WTC11 (cell line): ENCODE measurements around the gene FBXL13.

ENCODE experiments used
- CBFB ChIP-seq: sonication (generic); formaldehyde crosslinking; IDR thresholded peaks from 2 replicates; pipeline ENCODE4 v1.8.1; 2022; ENCODE audit warnings: mild to moderate bottlenecking, low read depth, missing genetic modification reagents
- CREB1 ChIP-seq: sonication (generic); formaldehyde crosslinking; IDR thresholded peaks from 2 replicates; pipeline ENCODE4 v1.8.0; 2023; ENCODE audit warnings: mild to moderate bottlenecking, missing genetic modification reagents
- CREM ChIP-seq: sonication (generic); formaldehyde crosslinking; IDR thresholded peaks from 2 replicates; pipeline ENCODE4 v1.8.1; 2022; ENCODE audit warnings: mild to moderate bottlenecking, missing genetic modification reagents, moderate library complexity
- FOXJ3 ChIP-seq: sonication (generic); formaldehyde crosslinking; IDR thresholded peaks from 2 replicates; pipeline ENCODE4 v1.9.0; 2021; ENCODE audit warnings: missing genetic modification reagents, mild to moderate bottlenecking, borderline replicate concordance
- FOXK1 ChIP-seq: sonication (generic); formaldehyde crosslinking; IDR thresholded peaks from 2 replicates; pipeline ENCODE4 v1.8.0; 2022; ENCODE audit warnings: mild to moderate bottlenecking, moderate library complexity, missing genetic modification reagents
- NR1H2 ChIP-seq: sonication (generic); formaldehyde crosslinking; IDR thresholded peaks from 2 replicates; pipeline ENCODE4 v1.9.0; 2021; ENCODE audit warnings: mild to moderate bottlenecking, moderate library complexity, missing genetic modification reagents
- SMAD3 ChIP-seq: sonication (generic); formaldehyde crosslinking; IDR thresholded peaks from 2 replicates; pipeline ENCODE4 v1.8.0; 2022; ENCODE audit warnings: missing genetic modification reagents, mild to moderate bottlenecking, borderline replicate concordance
- SMAD4 ChIP-seq: sonication (generic); formaldehyde crosslinking; IDR thresholded peaks from 2 replicates; pipeline ENCODE4 v1.8.0; 2022; ENCODE audit warnings: mild to moderate bottlenecking, missing genetic modification reagents
- SP1 ChIP-seq: sonication (generic); formaldehyde crosslinking; conservative IDR thresholded peaks from 2 replicates; pipeline ENCODE4 v1.8.1; 2022; ENCODE audit warnings: missing genetic modification reagents
- ZNF121 ChIP-seq: sonication (generic); formaldehyde crosslinking; IDR thresholded peaks from 2 replicates; pipeline ENCODE4 v1.8.0; 2023; ENCODE audit warnings: missing genetic modification reagents
- TF ChIP-seq, protein P1 (sequence below): fragments of 200-600 bp; IDR thresholded peaks from 2 replicates; pipeline ENCODE4 v1.8.0; 2022; ENCODE audit warnings: antibody characterized with exemption

DNA sequence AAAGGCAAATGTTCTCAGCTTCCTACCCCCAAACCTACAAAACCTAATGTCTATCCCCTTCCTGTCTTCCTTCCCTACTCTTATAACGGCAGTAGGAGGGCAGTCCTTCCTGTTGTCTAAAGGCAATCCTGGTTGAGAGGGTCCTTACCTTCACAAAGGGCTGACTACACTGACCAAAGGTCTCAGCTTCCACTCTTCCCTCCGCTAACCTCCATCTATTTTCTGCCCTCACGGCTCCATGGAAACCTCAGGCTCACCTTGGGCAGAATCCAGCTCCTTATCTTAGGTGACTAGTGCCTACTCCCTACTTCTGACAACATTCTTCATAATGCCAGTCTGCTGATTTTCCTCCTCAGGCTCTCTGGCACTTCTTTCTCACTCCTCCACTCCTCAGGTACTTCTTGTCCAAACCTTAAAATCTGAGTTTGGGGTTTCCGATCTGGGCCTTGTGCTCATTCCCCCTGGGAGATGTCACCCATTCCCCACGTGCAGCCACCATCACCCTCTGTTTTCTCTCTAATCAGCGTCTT lies 542 bp downstream of the FBXL13 start:
- TF ChIP-seq, protein P1, sequence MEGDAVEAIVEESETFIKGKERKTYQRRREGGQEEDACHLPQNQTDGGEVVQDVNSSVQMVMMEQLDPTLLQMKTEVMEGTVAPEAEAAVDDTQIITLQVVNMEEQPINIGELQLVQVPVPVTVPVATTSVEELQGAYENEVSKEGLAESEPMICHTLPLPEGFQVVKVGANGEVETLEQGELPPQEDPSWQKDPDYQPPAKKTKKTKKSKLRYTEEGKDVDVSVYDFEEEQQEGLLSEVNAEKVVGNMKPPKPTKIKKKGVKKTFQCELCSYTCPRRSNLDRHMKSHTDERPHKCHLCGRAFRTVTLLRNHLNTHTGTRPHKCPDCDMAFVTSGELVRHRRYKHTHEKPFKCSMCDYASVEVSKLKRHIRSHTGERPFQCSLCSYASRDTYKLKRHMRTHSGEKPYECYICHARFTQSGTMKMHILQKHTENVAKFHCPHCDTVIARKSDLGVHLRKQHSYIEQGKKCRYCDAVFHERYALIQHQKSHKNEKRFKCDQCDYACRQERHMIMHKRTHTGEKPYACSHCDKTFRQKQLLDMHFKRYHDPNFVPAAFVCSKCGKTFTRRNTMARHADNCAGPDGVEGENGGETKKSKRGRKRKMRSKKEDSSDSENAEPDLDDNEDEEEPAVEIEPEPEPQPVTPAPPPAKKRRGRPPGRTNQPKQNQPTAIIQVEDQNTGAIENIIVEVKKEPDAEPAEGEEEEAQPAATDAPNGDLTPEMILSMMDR, result no peak
- TF ChIP-seq NR1H2 (CRISPR knock-in tag), result no peak
- no peak for TF ChIP-seq FOXJ3
- no peak for TF ChIP-seq SMAD4 (CRISPR knock-in tag)
- no peak for TF ChIP-seq ZNF121
- TF ChIP-seq SP1 (CRISPR knock-in tag), result no peak
- TF ChIP-seq SMAD3 (CRISPR knock-in tag), result no peak
- TF ChIP-seq CBFB (CRISPR knock-in tag), result no peak
- no peak for TF ChIP-seq CREB1
- TF ChIP-seq CREM (CRISPR knock-in tag), result no peak
- TF ChIP-seq FOXK1 (CRISPR knock-in tag), result no peak
